Astrocyte (in vitro differentiated cells and primary cell): Measurements from ENCODE around the gene SMOC2. TPM values are rescaled to one million over a fixed set of nuclear protein-coding genes. Genes with fewer than 3 reads are reported as not detected.

ENCODE experiments used
- DNase-seq: peaks from one replicate; pipeline ENCODE4 v3.0.0-alpha.2; 2010; ENCODE audit warnings: low read depth
- FAIRE-seq: peaks from 2 replicates; lab custom pipeline; 2011; peaks lifted over from hg19 to GRCh38; lab: Jason Lieb, UNC
- H2AFZ ChIP-seq: 2 replicates; pipeline ENCODE4 v1.6.0; 2012; ENCODE audit warnings: low read depth, low read length, inconsistent platforms
- H3K27ac ChIP-seq: 2 replicates; pipeline ENCODE4 v1.5.1; 2011; ENCODE audit warnings: low read depth, low read length, inconsistent platforms
- H3K27me3 ChIP-seq: 2 replicates; pipeline ENCODE4 v1.6.0; 2011; ENCODE audit warnings: low read length, inconsistent platforms; ENCODE audit not compliant: insufficient read depth
- H3K36me3 ChIP-seq: 2 replicates; pipeline ENCODE4 v1.5.1; 2011; ENCODE audit warnings: low read length, inconsistent platforms; ENCODE audit not compliant: insufficient read depth
- H3K4me1 ChIP-seq: 2 replicates; pipeline ENCODE4 v1.5.1; 2011; ENCODE audit warnings: low read length, inconsistent platforms; ENCODE audit not compliant: insufficient read depth
- H3K4me2 ChIP-seq: 2 replicates; pipeline ENCODE4 v1.6.0; 2012; ENCODE audit warnings: low read length, inconsistent platforms
- H3K4me3 ChIP-seq: 2 replicates; pipeline ENCODE4 v1.5.1; 2011; ENCODE audit warnings: low read depth, mild to moderate bottlenecking, low read length, inconsistent platforms; ENCODE audit not compliant: insufficient read depth
- H3K79me2 ChIP-seq: 2 replicates; pipeline ENCODE4 v1.6.0; 2012; ENCODE audit warnings: mild to moderate bottlenecking, low read length, inconsistent platforms; ENCODE audit not compliant: insufficient read depth
- H3K9ac ChIP-seq: 2 replicates; pipeline ENCODE4 v1.6.0; 2012; ENCODE audit warnings: mild to moderate bottlenecking, low read length, inconsistent platforms
- H3K9me3 ChIP-seq: 2 replicates; pipeline ENCODE4 v1.5.1; 2012; ENCODE audit warnings: low read depth, mild to moderate bottlenecking, low read length, inconsistent platforms; ENCODE audit not compliant: insufficient read depth
- H4K20me1 ChIP-seq: 2 replicates; pipeline ENCODE4 v1.6.0; 2012; ENCODE audit warnings: low read length, inconsistent platforms; ENCODE audit not compliant: insufficient read depth
- H3K27ac Mint-ChIP-seq: one replicate; pipeline ENCODE4 v1.8.0; 2021; ENCODE audit warnings: mild to moderate bottlenecking, mixed read lengths; ENCODE audit not compliant: unreplicated experiment
- H3K27me3 Mint-ChIP-seq: one replicate; pipeline ENCODE4 v1.8.0; 2021; ENCODE audit warnings: low read depth, mixed read lengths; ENCODE audit not compliant: unreplicated experiment
- H3K36me3 Mint-ChIP-seq: one replicate; pipeline ENCODE4 v1.8.0; 2021; ENCODE audit warnings: low read depth, mixed read lengths; ENCODE audit not compliant: unreplicated experiment
- H3K4me1 Mint-ChIP-seq: one replicate; pipeline ENCODE4 v1.8.0; 2021; ENCODE audit warnings: low read depth, mixed read lengths; ENCODE audit not compliant: unreplicated experiment
- H3K4me3 Mint-ChIP-seq: one replicate; pipeline ENCODE4 v1.8.0; 2021; ENCODE audit warnings: mild to moderate bottlenecking, moderate library complexity, mixed read lengths; ENCODE audit not compliant: unreplicated experiment
- H3K9me3 Mint-ChIP-seq: one replicate; pipeline ENCODE4 v1.8.0; 2021; ENCODE audit warnings: mild to moderate bottlenecking, mixed read lengths; ENCODE audit not compliant: unreplicated experiment
- CTCF ChIP-seq: IDR thresholded peaks from 2 replicates; pipeline ENCODE4 v1.5.1; 2011; ENCODE audit warnings: low read depth, mild to moderate bottlenecking, inconsistent platforms, low read length, moderate library complexity; ENCODE audit not compliant: insufficient read depth
- EZH2 ChIP-seq: IDR thresholded peaks from 2 replicates; pipeline ENCODE4 v1.6.1; 2012; ENCODE audit warnings: mild to moderate bottlenecking, low read length, inconsistent platforms; ENCODE audit not compliant: insufficient read depth
- total RNA-seq: library from RNA; stranded (reverse); gene quantifications from 2 replicates; pipeline ENCODE4 v1.2.1, GENCODE V29; 2021

The SMOC2 gene
- total RNA-seq, 1 donor from 2014 or later = 0.93 TPM

- H3K4me1 ChIP-seq = no peaks in the 10 kb centered on the region
- no peaks in the 10 kb centered on the region for H3K27me3 ChIP-seq
- DNase-seq (no peak), FAIRE-seq (no peak)
- H3K9me3 Mint-ChIP-seq = no peaks in the 10 kb centered on the region
- no peak overlapping the region for H3K9ac ChIP-seq
- H3K9me3 ChIP-seq = no peaks in the 10 kb centered on the region
- no peak overlapping the region for H2AFZ ChIP-seq
- no peaks in the 10 kb centered on the region for H3K79me2 ChIP-seq
- H3K4me3 Mint-ChIP-seq = no peak overlapping the region
- H3K27ac ChIP-seq = no peak overlapping the region
- H3K4me3 ChIP-seq = no peak overlapping the region
- no peaks in the 10 kb centered on the region for H4K20me1 ChIP-seq
- TF ChIP-seq EZH2 (no peak), CTCF (no peak)
- no peaks in the 10 kb centered on the region for H3K36me3 Mint-ChIP-seq
- peaks cover under 1% of the 10 kb centered on the region for H3K4me1 Mint-ChIP-seq
- H3K27me3 Mint-ChIP-seq = peaks cover 7% of the 10 kb centered on the region
- H3K27ac Mint-ChIP-seq = no peak overlapping the region
- no peak overlapping the region for H3K4me2 ChIP-seq
- H3K36me3 ChIP-seq = no peaks in the 10 kb centered on the region
These were observed 230.3 kb downstream of the SMOC2 start for GRCh38 chr6:168671028-168671862.

GRCh38 chr6:168671863-168672546 is 231.0 kb downstream of the SMOC2 start:
- Histone ChIP-seq H4K20me1 (no peaks in the 10 kb centered on the region), H3K4me2 (no peak overlapping the region), H3K9ac (no peak overlapping the region), H2AFZ (no peak overlapping the region), H3K27me3 (no peaks in the 10 kb centered on the region), H3K36me3 (no peaks in the 10 kb centered on the region), H3K9me3 (peaks cover 4% of the 10 kb centered on the region), H3K4me3 (no peak overlapping the region), H3K79me2 (no peaks in the 10 kb centered on the region), H3K27ac (no peak overlapping the region), H3K4me1 (no peaks in the 10 kb centered on the region)
- no peaks in the 10 kb centered on the region for H3K36me3 Mint-ChIP-seq
- H3K4me3 Mint-ChIP-seq = no peak overlapping the region
- H3K27ac Mint-ChIP-seq = no peak overlapping the region
- peaks cover 2% of the 10 kb centered on the region for H3K4me1 Mint-ChIP-seq
- TF ChIP-seq CTCF (no peak), EZH2 (no peak)
- peaks cover 7% of the 10 kb centered on the region for H3K27me3 Mint-ChIP-seq
- DNase-seq (no peak), FAIRE-seq (no peak)
- H3K9me3 Mint-ChIP-seq = no peaks in the 10 kb centered on the region

- Histone ChIP-seq H3K27ac (no peak overlapping the region), H3K9me3 (peaks cover 4% of the 10 kb centered on the region), H3K4me3 (no peak overlapping the region), H3K4me2 (no peak overlapping the region), H3K4me1 (no peaks in the 10 kb centered on the region), H3K36me3 (no peaks in the 10 kb centered on the region), H4K20me1 (no peaks in the 10 kb centered on the region), H3K79me2 (no peaks in the 10 kb centered on the region), H2AFZ (no peak overlapping the region), H3K27me3 (no peaks in the 10 kb centered on the region), H3K9ac (no peak overlapping the region)
- peaks cover 9% of the 10 kb centered on the region for H3K4me1 Mint-ChIP-seq
- H3K9me3 Mint-ChIP-seq = peaks cover 2% of the 10 kb centered on the region
- FAIRE-seq (no peak), DNase-seq (no peak)
- H3K27me3 Mint-ChIP-seq = peaks cover 7% of the 10 kb centered on the region
- no peak for TF ChIP-seq EZH2
- TF ChIP-seq CTCF = no peak
- H3K36me3 Mint-ChIP-seq = no peaks in the 10 kb centered on the region
- H3K4me3 Mint-ChIP-seq = no peak overlapping the region
- no peak overlapping the region for H3K27ac Mint-ChIP-seq
These were observed 233.6 kb downstream of the SMOC2 start for GRCh38 chr6:168674595-168674994.
